Right lobe of liver (tissue), 4 donors: ENCODE measurements around the gene WDR20.

Experiments used
- POLR2A ChIP-seq: fragments of 450-650 bp; IDR thresholded peaks from one replicate; pipeline ENCODE4 v1.6.1; 2017; ENCODE audit warnings: antibody characterized with exemption, mild to moderate bottlenecking
- TF ChIP-seq, protein P1 (sequence below), 4 donors: fragments of 200-600 bp in 3 of 4; fragments of 450-650 bp in 1 of 4; IDR thresholded peaks; one replicate each; pipeline versions ENCODE4 v1.5.1 to v1.8.0; 2016 to 2022; ENCODE audit warnings: antibody characterized with exemption in 4 of 4, mild to moderate bottlenecking in 2 of 4
- donor health status: DM: no; HTN: no; CAD: no.
- donor health status: DM: no; HTN: no; CAD: no.
- donor health status: DM: no; HTN: yes; CAD: no.

DNA sequence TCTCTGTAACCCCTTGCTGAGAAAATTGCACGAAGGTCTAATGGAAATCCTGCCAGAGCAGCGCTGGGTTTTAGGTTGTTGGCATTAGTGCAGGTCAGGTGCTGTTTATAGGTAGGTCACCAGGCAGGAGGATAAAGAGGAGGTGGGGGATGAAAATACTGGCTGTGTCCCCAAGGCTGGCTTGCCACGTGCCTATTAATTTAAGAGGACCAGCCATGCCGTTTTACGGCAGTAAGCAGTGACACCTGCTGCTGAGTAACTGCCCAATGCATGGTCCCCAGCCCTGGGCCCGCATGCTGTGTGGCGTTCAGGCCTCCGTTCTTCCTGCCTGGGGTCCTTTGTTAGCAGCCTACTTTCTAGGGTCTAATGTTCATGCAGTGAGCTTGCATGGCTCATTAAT lies 67.2 kb downstream of the WDR20 start:
- TF ChIP-seq, protein P1, sequence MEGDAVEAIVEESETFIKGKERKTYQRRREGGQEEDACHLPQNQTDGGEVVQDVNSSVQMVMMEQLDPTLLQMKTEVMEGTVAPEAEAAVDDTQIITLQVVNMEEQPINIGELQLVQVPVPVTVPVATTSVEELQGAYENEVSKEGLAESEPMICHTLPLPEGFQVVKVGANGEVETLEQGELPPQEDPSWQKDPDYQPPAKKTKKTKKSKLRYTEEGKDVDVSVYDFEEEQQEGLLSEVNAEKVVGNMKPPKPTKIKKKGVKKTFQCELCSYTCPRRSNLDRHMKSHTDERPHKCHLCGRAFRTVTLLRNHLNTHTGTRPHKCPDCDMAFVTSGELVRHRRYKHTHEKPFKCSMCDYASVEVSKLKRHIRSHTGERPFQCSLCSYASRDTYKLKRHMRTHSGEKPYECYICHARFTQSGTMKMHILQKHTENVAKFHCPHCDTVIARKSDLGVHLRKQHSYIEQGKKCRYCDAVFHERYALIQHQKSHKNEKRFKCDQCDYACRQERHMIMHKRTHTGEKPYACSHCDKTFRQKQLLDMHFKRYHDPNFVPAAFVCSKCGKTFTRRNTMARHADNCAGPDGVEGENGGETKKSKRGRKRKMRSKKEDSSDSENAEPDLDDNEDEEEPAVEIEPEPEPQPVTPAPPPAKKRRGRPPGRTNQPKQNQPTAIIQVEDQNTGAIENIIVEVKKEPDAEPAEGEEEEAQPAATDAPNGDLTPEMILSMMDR (IDR thresholded peaks at IDR 0.05): no peak
- TF ChIP-seq POLR2A: no peak
